Brain pericyte (primary cell): ENCODE results near the gene SELENOP.

Source experiments
- DNase-seq: peaks from one replicate; pipeline ENCODE4 v3.0.0-alpha.2; 2012; ENCODE audit warnings: low read depth, low spot score

Gene SELENOP

GRCh38 chr5:42798284-42799240 is 13.1 kb downstream of the SELENOP start:
- DNase-seq, result no peak

- no peak for DNase-seq
These were observed 20.5 kb downstream of the SELENOP start for GRCh38 chr5:42791151-42791550.

- no peak for DNase-seq
These were observed 23.8 kb downstream of the SELENOP start for GRCh38 chr5:42787845-42788244.

GRCh38 chr5:42787073-42787472 is 24.6 kb downstream of the SELENOP start:
- DNase-seq, result no peak

GRCh38 chr5:42785756-42786155 is 25.9 kb downstream of the SELENOP start:
- no peak for DNase-seq

- DNase-seq, result no peak
These were observed 27.6 kb downstream of the SELENOP start for GRCh38 chr5:42784132-42784531.

- DNase-seq, result no peak
These were observed 30.1 kb downstream of the SELENOP start for GRCh38 chr5:42781584-42781983.

- no peak for DNase-seq
These were observed 32.6 kb downstream of the SELENOP start for GRCh38 chr5:42779083-42779482.

- DNase-seq, result no peak
These were observed 39.3 kb downstream of the SELENOP start for GRCh38 chr5:42772265-42772993.

GRCh38 chr5:42770003-42770402 is 41.7 kb downstream of the SELENOP start:
- DNase-seq, result no peak

GRCh38 chr5:42768106-42768504 is 43.6 kb downstream of the SELENOP start:
- DNase-seq, result no peak

- no peak for DNase-seq
These were observed 44.1 kb downstream of the SELENOP start for GRCh38 chr5:42767491-42768105.

GRCh38 chr5:42761791-42762190 is 49.9 kb downstream of the SELENOP start:
- no peak for DNase-seq

- no peak for DNase-seq
These were observed 51.3 kb downstream of the SELENOP start for GRCh38 chr5:42760426-42760825.

GRCh38 chr5:42759456-42759855 is 52.2 kb downstream of the SELENOP start:
- DNase-seq, result no peak

- DNase-seq, result no peak
These were observed 54.8 kb downstream of the SELENOP start, which contains the start of gene CCDC152 for GRCh38 chr5:42756606-42757601. TSS of gene CCDC152 (plus strand) at chr5:42756818. CDS start at chr5:42759122, 2,304 bp downstream.

GRCh38 chr5:42753099-42753498 is 58.6 kb downstream of the SELENOP start:
- no peak for DNase-seq

GRCh38 chr5:42751044-42751443 is 60.6 kb downstream of the SELENOP start:
- no peak for DNase-seq

GRCh38 chr5:42750507-42750906 is 61.2 kb downstream of the SELENOP start:
- no peak for DNase-seq
